Heart left ventricle (tissue), 13 donors: ENCODE results near the gene GOLGA6L9.
"Not testable (repeated sequence)": the region's sequence is repeated elsewhere in the genome, so short reads cannot be mapped to it uniquely, and the experiment has no call there.

Source experiments
- POLR2A ChIP-seq, 2 donors: fragments of 450-650 bp; IDR thresholded peaks; one replicate each; pipeline ENCODE4 v1.6.1; 2017; ENCODE audit warnings: antibody characterized with exemption in 2 of 2, mild to moderate bottlenecking in 2 of 2, moderate library complexity in 2 of 2
- TF ChIP-seq, protein P1 (sequence below), 12 donors: fragments of 200-600 bp; sonication (generic) in 4 of 12; IDR thresholded peaks; one replicate each; pipeline versions ENCODE4 v1.5.0 to v1.8.0; 2018 to 2022; ENCODE audit warnings: antibody characterized with exemption in 12 of 12, mild to moderate bottlenecking in 5 of 12
- donor health status: ischemic (EF 13 %, LVEDD 7.1; RV severe dilation, severe dysfunction).
- donor health status: DM: no; HTN: yes; CAD: no.
- donor health status: DM: no; HTN: no; CAD: no.
- donor health status: ischemic (EF 25% LVEDD 6.9; RV normal size, moderate dysfunction).
- donor health status: ischemic (EF 25% LVEDD 5.7; RV mildly dilated, moderate dysfunction).
- donor health status: ischemic (EF 35%, LVEDD 5.7; RV mildly dilated, moderate dysfunction).
- donor health status: nonischemic (EF 11% LVEDD 7.7; RV severe dilation, severe dysfunction).
- donor health status: DM: yes; HTN: yes; CAD: no.
- donor health status: PGD.
- donor health status: ischemic (EF 29% LVEDD 5.4; RV normal size, mild dysfunction).
- donor health status: nonischemic (EF 23%, LVEDD 6.1; RV moderate dilation, normal function).

DNA sequence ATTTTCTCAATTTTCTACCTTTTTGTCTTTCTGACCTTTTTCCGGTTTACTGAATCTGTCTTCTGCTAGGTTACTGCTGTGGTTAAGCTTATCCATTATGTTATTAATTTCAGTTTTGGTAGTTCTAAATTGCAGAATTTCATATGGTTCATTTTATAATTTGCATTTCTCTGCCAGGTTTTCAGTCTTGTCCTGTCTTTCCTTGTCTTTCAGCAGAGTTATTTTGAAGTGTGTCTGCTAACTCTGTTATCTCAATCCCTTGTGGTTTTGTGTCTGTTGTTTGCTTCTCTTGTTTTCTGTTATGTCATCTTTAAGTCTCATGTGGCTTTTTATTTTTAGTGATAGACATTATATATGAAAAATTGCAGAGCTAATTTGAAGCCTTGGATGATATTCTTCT lies 18.0 kb upstream of the GOLGA6L9 start:
- TF ChIP-seq, protein P1, sequence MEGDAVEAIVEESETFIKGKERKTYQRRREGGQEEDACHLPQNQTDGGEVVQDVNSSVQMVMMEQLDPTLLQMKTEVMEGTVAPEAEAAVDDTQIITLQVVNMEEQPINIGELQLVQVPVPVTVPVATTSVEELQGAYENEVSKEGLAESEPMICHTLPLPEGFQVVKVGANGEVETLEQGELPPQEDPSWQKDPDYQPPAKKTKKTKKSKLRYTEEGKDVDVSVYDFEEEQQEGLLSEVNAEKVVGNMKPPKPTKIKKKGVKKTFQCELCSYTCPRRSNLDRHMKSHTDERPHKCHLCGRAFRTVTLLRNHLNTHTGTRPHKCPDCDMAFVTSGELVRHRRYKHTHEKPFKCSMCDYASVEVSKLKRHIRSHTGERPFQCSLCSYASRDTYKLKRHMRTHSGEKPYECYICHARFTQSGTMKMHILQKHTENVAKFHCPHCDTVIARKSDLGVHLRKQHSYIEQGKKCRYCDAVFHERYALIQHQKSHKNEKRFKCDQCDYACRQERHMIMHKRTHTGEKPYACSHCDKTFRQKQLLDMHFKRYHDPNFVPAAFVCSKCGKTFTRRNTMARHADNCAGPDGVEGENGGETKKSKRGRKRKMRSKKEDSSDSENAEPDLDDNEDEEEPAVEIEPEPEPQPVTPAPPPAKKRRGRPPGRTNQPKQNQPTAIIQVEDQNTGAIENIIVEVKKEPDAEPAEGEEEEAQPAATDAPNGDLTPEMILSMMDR (IDR thresholded peaks at IDR 0.05): not testable (repeated sequence)
- TF ChIP-seq POLR2A (IDR thresholded peaks at IDR 0.05): not testable (repeated sequence)
